Activated CD4-positive, alpha-beta memory T cell treated with anti-CD3 and anti-CD28 coated beads for 36 hours (primary cell): Measurements from ENCODE around the gene CFAP61. TPM values are rescaled to one million over a fixed set of nuclear protein-coding genes. Genes with fewer than 3 reads are reported as not detected.
A peak's percentile ranks its signal among the peaks of the same experiment; 100 is the strongest.

Source experiments
- CTCF ChIA-PET: fragments of 350-600 bp; sonication (Branson Sonifier 250); formaldehyde crosslinking; loops from one replicate; lab custom pipeline; 2021; ENCODE audit warnings: antibody characterized with exemption, inconsistent platforms; lab: Charles Lee
- POLR2A ChIA-PET: fragments of 350-600 bp; sonication (Branson Sonifier 250); formaldehyde crosslinking; loops from one replicate; lab custom pipeline; 2021; ENCODE audit warnings: antibody characterized with exemption; lab: Charles Lee
- DNase-seq: peaks from one replicate; pipeline ENCODE4 v3.0.0-alpha.2; 2020
- H3K27ac Mint-ChIP-seq: one replicate; pipeline ENCODE4 v1.8.0; 2021; ENCODE audit warnings: mixed read lengths
- H3K27me3 Mint-ChIP-seq: one replicate; pipeline ENCODE4 v1.8.0; 2021; ENCODE audit warnings: mixed read lengths
- H3K36me3 Mint-ChIP-seq: one replicate; pipeline ENCODE4 v1.8.0; 2021; ENCODE audit warnings: mixed read lengths
- H3K4me1 Mint-ChIP-seq: one replicate; pipeline ENCODE4 v1.8.0; 2021; ENCODE audit warnings: low read depth, mixed read lengths
- H3K4me3 Mint-ChIP-seq: one replicate; pipeline ENCODE4 v1.8.0; 2021; ENCODE audit warnings: mild to moderate bottlenecking, mixed read lengths
- H3K9me3 Mint-ChIP-seq: one replicate; pipeline ENCODE4 v1.8.0; 2021; ENCODE audit warnings: mixed read lengths
- intact Hi-C: fragments of 100-400 bp; cut with micrococcal nuclease; formaldehyde crosslinking; loops from one replicate; pipeline ENCODE4 v1.15.1; 2023
- total RNA-seq, 2 experiments: library from RNA; stranded (reverse); gene quantifications; one replicate each; pipeline ENCODE4 v1.2.3, GENCODE V29; 2021

The CFAP61 gene
- total RNA-seq, 2 experiments from 2014 or later: not detected

- Mint-ChIP-seq H3K9me3 (no peaks in the 10 kb centered on the region), H3K27me3 (peaks cover 63% of the 10 kb centered on the region)
Measured at GRCh38 chr20:20366551-20366875, 314.2 kb downstream of the CFAP61 start.

GRCh38 chr20:20366876-20367574, 314.7 kb downstream of the CFAP61 start:
- H3K36me3 Mint-ChIP-seq: peaks cover 3% of the 10 kb centered on the region
- H3K4me1 Mint-ChIP-seq: peaks cover 29% of the 10 kb centered on the region
- peak; percentile 19 for DNase-seq
- POLR2A ChIA-PET: interaction anchor here (1.5 kb wide), 1 partner anchor 126 kb away, joined by 3 read pairs; no protein-coding TSS in a partner anchor
- H3K9me3 Mint-ChIP-seq: no peaks in the 10 kb centered on the region
- peak overlapping the region; percentile 74 for H3K4me3 Mint-ChIP-seq
- intact Hi-C loops: loop anchor here (10.0 kb wide), 3 partner anchors 88 to 1028 kb away; partner anchors contain the start of genes CFAP61, CRNKL1 and NKX2-4
- H3K27ac Mint-ChIP-seq: no peak overlapping the region
- CTCF ChIA-PET: no interaction called here
- peaks cover 64% of the 10 kb centered on the region for H3K27me3 Mint-ChIP-seq

More at GRCh38 chr20:20366551-20366875, 314.2 kb downstream of the CFAP61 start:
- DNase-seq: no peak
- ChIA-PET CTCF (no interaction called here), POLR2A (no interaction called here)
- peaks cover 2% of the 10 kb centered on the region for H3K36me3 Mint-ChIP-seq
- peaks cover 28% of the 10 kb centered on the region for H3K4me1 Mint-ChIP-seq
- no peak overlapping the region for H3K27ac Mint-ChIP-seq
- intact Hi-C loops: loop anchor here (10.0 kb wide), 3 partner anchors 88 to 1028 kb away; partner anchors contain the start of genes CFAP61, CRNKL1 and NKX2-4
- peak overlapping the region; percentile 48 for H3K4me3 Mint-ChIP-seq

DNA sequence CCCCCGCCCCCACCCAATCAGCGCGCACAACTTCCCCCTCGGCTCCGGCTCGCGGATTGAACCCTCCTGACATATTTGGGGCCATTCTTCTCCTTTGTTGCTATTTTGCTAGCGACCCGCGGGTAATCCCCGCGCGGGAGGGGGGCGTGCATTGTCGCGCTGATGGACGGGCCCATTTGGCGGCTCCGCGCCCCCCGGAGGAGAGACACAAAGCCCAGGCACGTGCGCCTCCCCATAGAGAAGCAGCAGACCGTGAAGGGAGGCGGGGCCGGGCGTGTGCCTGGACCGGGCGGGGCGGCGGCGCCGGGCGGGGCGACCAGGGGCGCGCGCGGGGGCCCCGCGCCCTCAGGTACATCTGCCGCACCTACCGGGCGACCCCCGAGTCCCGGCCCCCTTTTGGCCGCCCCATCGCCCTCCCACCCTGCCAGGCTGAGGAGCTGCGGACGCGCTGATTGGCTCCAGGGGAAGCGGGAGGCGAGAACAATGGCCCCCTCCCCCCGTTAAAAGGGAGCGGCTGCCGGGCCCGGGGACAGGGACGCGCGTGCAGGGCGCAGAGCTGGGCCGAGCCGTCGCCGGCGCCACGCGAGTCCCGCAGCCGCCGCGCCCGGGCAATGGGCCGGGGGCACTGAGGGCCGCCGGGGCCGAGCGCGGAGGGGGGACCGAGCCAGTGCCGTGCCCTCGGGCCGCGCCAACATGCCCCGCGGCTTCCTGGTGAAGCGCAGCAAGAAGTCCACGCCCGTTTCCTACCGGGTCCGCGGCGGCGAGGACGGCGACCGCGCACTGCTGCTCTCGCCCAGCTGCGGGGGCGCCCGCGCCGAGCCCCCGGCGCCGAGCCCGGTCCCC, 315.5 kb downstream of the CFAP61 start, which contains the start of gene INSM1:
TSS of gene INSM1 (plus strand) at position 530 of the 843 bp plus-strand sequence. CDS start at position 694, 164 bp downstream.
- ChIA-PET CTCF (interaction anchor here (1.0 to 1.4 kb wide), 2 partner anchors 85 to 199 kb away, joined by 3 to 5 read pairs; no protein-coding TSS in a partner anchor), POLR2A (interaction anchor here (0.9 to 1.5 kb wide), 3 partner anchors 85 to 130 kb away, joined by 3 to 4 read pairs (median 3); no protein-coding TSS in a partner anchor)
- peaks cover 65% of the 10 kb centered on the region for H3K27me3 Mint-ChIP-seq
- intact Hi-C loops: loop anchor here (10.0 kb wide), 3 partner anchors 87 to 1027 kb away; partner anchors contain the start of genes CFAP61, CRNKL1 and NKX2-4
- H3K27ac Mint-ChIP-seq: peak within 1 kb of the TSS; percentile 56
- peaks cover 3% of the 10 kb centered on the region for H3K36me3 Mint-ChIP-seq
- DNase-seq: peak; percentile 50
- no peaks in the 10 kb centered on the region for H3K9me3 Mint-ChIP-seq
- peaks cover 31% of the 10 kb centered on the region for H3K4me1 Mint-ChIP-seq
- peak within 1 kb of the TSS; percentile 74 for H3K4me3 Mint-ChIP-seq

DNA sequence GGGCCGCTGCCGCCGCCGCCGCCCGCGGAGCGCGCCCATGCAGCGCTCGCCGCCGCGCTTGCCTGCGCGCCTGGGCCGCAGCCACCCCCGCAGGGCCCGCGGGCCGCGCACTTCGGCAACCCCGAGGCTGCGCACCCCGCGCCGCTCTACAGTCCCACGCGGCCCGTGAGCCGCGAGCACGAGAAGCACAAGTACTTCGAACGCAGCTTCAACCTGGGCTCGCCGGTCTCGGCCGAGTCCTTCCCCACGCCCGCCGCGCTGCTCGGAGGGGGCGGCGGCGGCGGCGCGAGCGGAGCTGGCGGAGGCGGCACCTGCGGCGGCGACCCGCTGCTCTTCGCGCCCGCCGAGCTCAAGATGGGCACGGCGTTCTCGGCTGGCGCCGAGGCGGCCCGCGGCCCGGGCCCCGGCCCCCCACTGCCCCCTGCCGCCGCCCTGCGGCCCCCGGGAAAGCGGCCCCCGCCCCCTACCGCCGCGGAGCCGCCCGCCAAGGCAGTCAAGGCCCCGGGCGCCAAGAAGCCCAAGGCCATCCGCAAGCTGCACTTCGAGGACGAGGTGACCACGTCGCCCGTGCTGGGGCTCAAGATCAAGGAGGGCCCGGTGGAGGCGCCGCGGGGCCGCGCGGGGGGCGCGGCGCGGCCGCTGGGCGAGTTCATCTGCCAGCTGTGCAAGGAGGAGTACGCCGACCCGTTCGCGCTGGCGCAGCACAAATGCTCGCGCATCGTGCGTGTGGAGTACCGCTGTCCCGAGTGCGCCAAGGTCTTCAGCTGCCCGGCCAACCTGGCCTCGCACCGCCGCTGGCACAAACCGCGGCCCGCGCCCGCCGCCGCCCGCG, 316.3 kb downstream of the CFAP61 start:
- Mint-ChIP-seq H3K4me1 (peaks cover 30% of the 10 kb centered on the region), H3K9me3 (no peaks in the 10 kb centered on the region), H3K27me3 (peaks cover 61% of the 10 kb centered on the region), H3K27ac (no peak overlapping the region), H3K4me3 (peak overlapping the region; percentile 29), H3K36me3 (peaks cover 3% of the 10 kb centered on the region)
- DNase-seq: peak; percentile 23
- intact Hi-C loops: loop anchor here (10.0 kb wide), 3 partner anchors 86 to 1026 kb away; partner anchors contain the start of genes CFAP61, CRNKL1 and NKX2-4
- CTCF ChIA-PET: interaction anchor here (0.6 to 1.4 kb wide), 3 partner anchors 9 to 198 kb away, joined by 3 to 5 read pairs (median 3); no protein-coding TSS in a partner anchor
- POLR2A ChIA-PET: interaction anchor here (0.7 to 1.7 kb wide), 5 partner anchors 84 to 129 kb away, joined by 3 to 4 read pairs (median 3); no protein-coding TSS in a partner anchor

GRCh38 chr20:20369250-20370093, 317.1 kb downstream of the CFAP61 start:
- POLR2A ChIA-PET: interaction anchor here (1.5 to 1.7 kb wide), 2 partner anchors 83 to 120 kb away, joined by 3 to 4 read pairs; no protein-coding TSS in a partner anchor
- peak; percentile 54 for DNase-seq
- CTCF ChIA-PET: interaction anchor here (0.8 to 1.6 kb wide), 3 partner anchors 82 to 225 kb away, joined by 3 to 4 read pairs (median 3); no protein-coding TSS in a partner anchor
- Mint-ChIP-seq H3K9me3 (no peaks in the 10 kb centered on the region), H3K27ac (peak overlapping the region; percentile 19), H3K36me3 (peaks cover 3% of the 10 kb centered on the region), H3K4me3 (peak overlapping the region; percentile 77), H3K27me3 (peaks cover 61% of the 10 kb centered on the region), H3K4me1 (peaks cover 27% of the 10 kb centered on the region)
- intact Hi-C loops: loop anchor here (10.0 kb wide), 3 partner anchors 85 to 1025 kb away; partner anchors contain the start of genes CFAP61, CRNKL1 and NKX2-4

GRCh38 chr20:20370094-20370575, 317.8 kb downstream of the CFAP61 start:
- ChIA-PET CTCF (interaction anchor here (0.8 to 1.6 kb wide), 2 partner anchors 82 to 224 kb away, joined by 3 to 4 read pairs; no protein-coding TSS in a partner anchor), POLR2A (interaction anchor here (1.7 kb wide), 1 partner anchor 120 kb away, joined by 3 read pairs; no protein-coding TSS in a partner anchor)
- Mint-ChIP-seq H3K36me3 (peaks cover 3% of the 10 kb centered on the region), H3K4me1 (peaks cover 27% of the 10 kb centered on the region), H3K9me3 (no peaks in the 10 kb centered on the region), H3K27ac (peak overlapping the region; percentile 19), H3K4me3 (peak overlapping the region; percentile 77), H3K27me3 (peaks cover 65% of the 10 kb centered on the region)
- DNase-seq: no peak
- intact Hi-C loops: no loop called here

DNA sequence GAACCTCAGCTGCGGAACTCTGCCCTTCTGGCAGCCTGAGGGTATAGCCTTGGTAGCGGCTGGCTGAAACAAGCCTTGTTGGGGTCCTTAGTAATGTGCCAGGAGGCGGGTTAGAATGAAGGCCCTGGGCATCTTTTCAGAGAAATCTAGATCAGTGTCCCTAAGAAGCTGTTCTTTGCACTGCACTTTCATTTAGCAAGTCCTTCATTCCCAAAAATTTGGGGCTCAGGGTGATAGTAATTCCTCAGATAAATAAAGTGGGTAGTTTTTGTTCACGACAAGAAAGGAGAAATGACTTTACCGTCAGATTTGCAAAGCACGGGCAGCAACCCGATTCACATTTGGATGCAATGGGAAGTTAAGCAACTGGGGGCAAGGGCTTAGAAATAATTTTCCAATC, 318.8 kb downstream of the CFAP61 start:
- H3K27me3 Mint-ChIP-seq: peaks cover 66% of the 10 kb centered on the region
- intact Hi-C loops: no loop called here
- H3K4me1 Mint-ChIP-seq: peaks cover 20% of the 10 kb centered on the region
- H3K27ac Mint-ChIP-seq: no peak overlapping the region
- CTCF ChIA-PET: interaction anchor here (1.5 to 1.7 kb wide), 3 partner anchors 12 to 198 kb away, joined by 3 to 7 read pairs (median 4); no protein-coding TSS in a partner anchor
- peaks cover 3% of the 10 kb centered on the region for H3K36me3 Mint-ChIP-seq
- peak overlapping the region; percentile 50 for H3K4me3 Mint-ChIP-seq
- no peaks in the 10 kb centered on the region for H3K9me3 Mint-ChIP-seq
- no peak for DNase-seq
- POLR2A ChIA-PET: no interaction called here

- ChIA-PET CTCF (interaction anchor here (1.5 to 1.7 kb wide), 2 partner anchors 12 to 197 kb away, joined by 3 to 7 read pairs; no protein-coding TSS in a partner anchor), POLR2A (no interaction called here)
- Mint-ChIP-seq H3K27ac (no peak overlapping the region), H3K4me1 (peaks cover 16% of the 10 kb centered on the region), H3K4me3 (no peak overlapping the region), H3K9me3 (no peaks in the 10 kb centered on the region), H3K36me3 (peaks cover 3% of the 10 kb centered on the region), H3K27me3 (peaks cover 63% of the 10 kb centered on the region)
- DNase-seq: no peak
- intact Hi-C loops: no loop called here
Measured at GRCh38 chr20:20371681-20372080, 319.3 kb downstream of the CFAP61 start.

GRCh38 chr20:20373091-20373571, 320.8 kb downstream of the CFAP61 start:
- intact Hi-C loops: no loop called here
- H3K36me3 Mint-ChIP-seq: peaks cover 3% of the 10 kb centered on the region
- H3K27me3 Mint-ChIP-seq: peaks cover 58% of the 10 kb centered on the region
- no peaks in the 10 kb centered on the region for H3K9me3 Mint-ChIP-seq
- H3K27ac Mint-ChIP-seq: no peak overlapping the region
- no peak for DNase-seq
- POLR2A ChIA-PET: no interaction called here
- CTCF ChIA-PET: interaction anchor here (1.0 kb wide), 1 partner anchor 14 kb away, joined by 3 read pairs; no protein-coding TSS in a partner anchor
- H3K4me3 Mint-ChIP-seq: no peak overlapping the region
- peaks cover 14% of the 10 kb centered on the region for H3K4me1 Mint-ChIP-seq

- Mint-ChIP-seq H3K27ac (no peak overlapping the region), H3K27me3 (peaks cover 52% of the 10 kb centered on the region), H3K9me3 (peaks cover 4% of the 10 kb centered on the region), H3K36me3 (peaks cover 4% of the 10 kb centered on the region), H3K4me1 (peaks cover 9% of the 10 kb centered on the region), H3K4me3 (no peak overlapping the region)
- CTCF ChIA-PET: no interaction called here
- DNase-seq: no peak
- POLR2A ChIA-PET: no interaction called here
- intact Hi-C loops: no loop called here
Measured at GRCh38 chr20:20375862-20376261, 323.5 kb downstream of the CFAP61 start.
